Measurements from ENCODE around the gene GPC2.
"Not testable (repeated sequence)": the region's sequence is repeated elsewhere in the genome, so short reads cannot be mapped to it uniquely, and the experiment has no call there.

Gene GPC2

DNA sequence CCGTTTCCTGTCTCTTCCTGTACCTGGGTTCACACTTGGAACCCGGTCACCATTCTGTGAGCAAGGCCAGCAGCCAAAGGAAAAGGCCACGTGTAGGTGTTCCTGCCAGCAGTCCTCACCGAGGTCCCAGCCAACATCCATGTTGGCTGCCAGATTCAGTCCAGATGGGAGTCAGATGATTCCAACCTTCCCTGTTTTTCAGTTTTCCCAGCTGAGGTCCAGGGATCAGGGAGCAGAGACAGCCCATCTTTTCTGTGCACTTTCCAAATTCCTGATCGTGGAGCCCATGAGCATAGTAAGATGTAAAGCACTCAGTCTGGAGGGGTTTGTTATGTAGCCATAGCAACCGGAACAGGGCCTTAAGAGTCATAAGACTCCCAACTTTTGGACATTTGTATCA is 38.7 kb upstream of the GPC2 start:
- no peaks in the 10 kb centered on the region for H3K27me3 Mint-ChIP-seq
- DNase-seq (ENCODE audit: low spot score in 2 of 2): no peak
- peaks cover 21% of the 10 kb centered on the region for H3K36me3 Mint-ChIP-seq (ENCODE audit: insufficient read depth)
- H3K4me1 Mint-ChIP-seq: peaks cover 42% of the 10 kb centered on the region
- ATAC-seq (replicated peaks; ENCODE audit: extremely low read depth, poor library complexity, severe bottlenecking): no peak
- no peak overlapping the region for H3K4me3 Mint-ChIP-seq
- no peak overlapping the region for H3K27ac Mint-ChIP-seq (ENCODE audit: low read depth)
- no peaks in the 10 kb centered on the region for H3K9me3 Mint-ChIP-seq

DNA sequence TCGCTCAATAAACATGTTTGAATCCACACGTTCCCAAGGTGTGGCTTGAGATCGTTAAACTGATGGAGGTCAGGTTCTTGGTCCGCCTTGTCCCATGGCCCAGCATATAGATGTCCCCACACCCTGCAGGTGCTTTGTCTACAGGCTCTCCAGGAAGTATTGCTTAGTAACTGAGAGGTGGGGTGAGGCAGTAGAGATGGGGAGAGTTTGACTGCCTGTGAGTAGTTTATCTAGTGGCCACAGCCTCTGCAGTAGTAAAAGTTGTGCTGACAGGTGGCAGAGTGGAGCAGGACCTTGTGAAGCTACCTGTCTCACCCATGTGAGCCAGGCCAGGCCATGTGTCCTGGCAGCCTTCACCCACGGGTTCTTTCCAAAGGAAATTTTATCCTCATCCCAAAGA is 37.2 kb upstream of the GPC2 start:
- H3K27ac Mint-ChIP-seq (ENCODE audit: low read depth); H3K9me3 Mint-ChIP-seq; DNase-seq (ENCODE audit: low spot score in 2 of 2); ATAC-seq (replicated peaks; ENCODE audit: extremely low read depth, poor library complexity, severe bottlenecking); H3K4me3 Mint-ChIP-seq; H3K27me3 Mint-ChIP-seq: not testable (repeated sequence)
- Mint-ChIP-seq H3K4me1 (peaks cover 47% of the 10 kb centered on the region), H3K36me3 (ENCODE audit: insufficient read depth) (peaks cover 12% of the 10 kb centered on the region)

DNA sequence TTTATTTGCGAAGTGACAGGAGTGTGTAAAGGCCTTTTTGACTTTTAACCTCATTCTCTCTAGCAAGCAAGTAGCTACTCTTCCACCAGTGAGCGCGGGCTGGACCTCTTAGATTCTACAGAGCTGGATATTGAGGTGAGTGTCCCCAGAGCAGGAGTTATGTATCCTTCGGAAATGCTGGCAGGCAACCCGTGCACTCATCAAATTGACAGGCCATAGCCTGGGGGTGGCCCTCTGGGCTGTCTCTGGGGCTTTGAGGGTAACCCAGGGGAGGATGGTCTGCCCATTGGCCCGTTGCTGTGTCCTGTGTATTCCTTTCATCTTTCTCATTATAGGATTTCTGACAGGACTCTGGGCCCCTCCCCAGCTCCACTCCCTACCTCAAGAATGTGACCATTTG is 36.5 kb upstream of the GPC2 start:
- no peak overlapping the region for H3K27ac Mint-ChIP-seq (ENCODE audit: low read depth)
- peaks cover 47% of the 10 kb centered on the region for H3K4me1 Mint-ChIP-seq
- no peak overlapping the region for H3K4me3 Mint-ChIP-seq
- no peaks in the 10 kb centered on the region for H3K27me3 Mint-ChIP-seq
- ATAC-seq (replicated peaks; ENCODE audit: extremely low read depth, poor library complexity, severe bottlenecking): no peak
- DNase-seq (ENCODE audit: low spot score in 2 of 2): no peak
- H3K9me3 Mint-ChIP-seq: no peaks in the 10 kb centered on the region
- peaks cover 9% of the 10 kb centered on the region for H3K36me3 Mint-ChIP-seq (ENCODE audit: insufficient read depth)

DNA sequence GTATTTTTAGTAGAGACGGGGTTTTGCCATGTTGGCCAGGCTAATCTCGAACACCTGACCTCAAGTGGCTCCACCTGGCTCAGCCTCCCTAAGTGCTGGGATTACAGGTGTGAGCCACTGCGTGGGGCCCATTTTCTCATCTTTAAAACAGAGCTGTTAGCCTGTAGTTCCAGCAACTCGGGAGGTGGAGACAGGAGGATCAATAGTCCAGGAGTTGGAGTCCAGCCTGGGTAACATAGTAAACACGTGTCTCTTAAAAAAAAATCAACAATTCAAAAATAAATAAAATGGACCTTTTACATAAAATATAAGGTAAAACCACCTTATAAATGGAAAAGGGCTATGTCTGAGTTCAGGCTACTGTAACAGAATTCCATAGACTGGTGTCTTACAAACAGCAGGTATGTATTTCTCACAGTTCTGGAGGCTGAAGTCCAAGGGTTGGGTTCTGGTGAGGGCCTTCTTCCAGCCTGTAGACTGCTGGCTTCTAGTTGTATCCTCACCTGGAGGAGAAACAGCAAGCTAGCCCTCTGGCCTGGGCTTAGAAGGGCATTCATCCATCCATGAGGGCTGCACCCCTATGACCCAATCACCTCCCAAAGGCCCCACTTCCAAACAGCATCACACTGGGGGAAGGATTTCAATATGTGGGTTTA is 35.6 kb upstream of the GPC2 start:
- ATAC-seq (replicated peaks; ENCODE audit: extremely low read depth, poor library complexity, severe bottlenecking) (no peak), DNase-seq (ENCODE audit: low spot score in 2 of 2) (no peak)
- H3K36me3 Mint-ChIP-seq (ENCODE audit: insufficient read depth): peaks cover 9% of the 10 kb centered on the region
- H3K27ac Mint-ChIP-seq (ENCODE audit: low read depth): no peak overlapping the region
- no peaks in the 10 kb centered on the region for H3K9me3 Mint-ChIP-seq
- H3K27me3 Mint-ChIP-seq: no peaks in the 10 kb centered on the region
- no peak overlapping the region for H3K4me3 Mint-ChIP-seq
- H3K4me1 Mint-ChIP-seq: peaks cover 52% of the 10 kb centered on the region

DNA sequence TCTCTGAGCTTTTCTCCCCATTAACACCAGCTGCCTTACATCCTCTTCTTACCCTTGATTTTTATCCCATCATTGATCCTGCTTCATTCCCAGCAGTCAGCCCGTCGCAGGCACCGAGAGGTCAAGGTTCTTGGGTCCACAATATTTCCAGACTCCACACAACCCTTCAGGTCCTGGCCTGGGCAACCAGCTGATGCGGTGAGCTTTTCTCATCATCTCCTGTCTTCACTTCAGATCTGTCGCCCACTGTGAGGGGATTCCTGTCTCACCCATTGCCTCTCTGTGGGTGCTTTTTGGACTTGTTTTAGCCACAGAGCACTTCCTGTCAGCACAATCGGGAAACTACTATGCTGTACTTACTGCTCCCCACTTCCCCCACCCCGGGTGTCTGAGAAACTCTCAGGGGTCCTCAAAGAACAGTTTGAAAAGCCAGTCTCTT is 34.2 kb upstream of the GPC2 start:
- peak; percentile 95 for ATAC-seq (replicated peaks; ENCODE audit: extremely low read depth, poor library complexity, severe bottlenecking)
- DNase-seq (ENCODE audit: low spot score in 2 of 2): peak in 1 of 2 donors; percentile 52
- peak overlapping the region; percentile 96 for H3K27ac Mint-ChIP-seq (ENCODE audit: low read depth)
- H3K9me3 Mint-ChIP-seq: no peaks in the 10 kb centered on the region
- peaks cover 5% of the 10 kb centered on the region for H3K36me3 Mint-ChIP-seq (ENCODE audit: insufficient read depth)
- H3K27me3 Mint-ChIP-seq: no peaks in the 10 kb centered on the region
- peaks cover 45% of the 10 kb centered on the region for H3K4me1 Mint-ChIP-seq
- peak overlapping the region; percentile 67 for H3K4me3 Mint-ChIP-seq

DNA sequence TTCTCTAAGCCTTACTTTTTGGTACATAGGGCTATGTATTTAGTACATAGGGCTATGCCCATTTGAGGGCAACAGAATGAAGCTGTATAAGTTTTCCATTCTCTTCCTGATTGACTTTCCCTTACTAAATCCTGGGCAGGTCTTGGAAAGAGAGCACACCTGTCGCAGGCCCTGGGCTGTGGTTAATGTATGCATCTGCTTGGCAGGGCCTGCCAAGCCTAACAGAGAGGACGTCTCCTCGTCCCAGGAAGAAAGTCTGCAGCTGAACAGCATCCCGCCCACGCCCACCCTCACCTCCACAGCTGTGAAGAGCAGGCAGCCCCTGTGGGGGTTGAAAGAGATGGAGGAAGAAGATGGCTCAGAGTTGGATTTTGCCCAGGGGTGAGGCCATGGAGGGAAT is 33.6 kb upstream of the GPC2 start:
- peaks cover 45% of the 10 kb centered on the region for H3K4me1 Mint-ChIP-seq
- H3K27ac Mint-ChIP-seq (ENCODE audit: low read depth): peak overlapping the region; percentile 96
- H3K36me3 Mint-ChIP-seq (ENCODE audit: insufficient read depth): peaks cover 3% of the 10 kb centered on the region
- H3K9me3 Mint-ChIP-seq: no peaks in the 10 kb centered on the region
- no peak for ATAC-seq (replicated peaks; ENCODE audit: extremely low read depth, poor library complexity, severe bottlenecking)
- no peaks in the 10 kb centered on the region for H3K27me3 Mint-ChIP-seq
- H3K4me3 Mint-ChIP-seq: peak overlapping the region; percentile 67
- no peak for DNase-seq (ENCODE audit: low spot score in 2 of 2)

DNA sequence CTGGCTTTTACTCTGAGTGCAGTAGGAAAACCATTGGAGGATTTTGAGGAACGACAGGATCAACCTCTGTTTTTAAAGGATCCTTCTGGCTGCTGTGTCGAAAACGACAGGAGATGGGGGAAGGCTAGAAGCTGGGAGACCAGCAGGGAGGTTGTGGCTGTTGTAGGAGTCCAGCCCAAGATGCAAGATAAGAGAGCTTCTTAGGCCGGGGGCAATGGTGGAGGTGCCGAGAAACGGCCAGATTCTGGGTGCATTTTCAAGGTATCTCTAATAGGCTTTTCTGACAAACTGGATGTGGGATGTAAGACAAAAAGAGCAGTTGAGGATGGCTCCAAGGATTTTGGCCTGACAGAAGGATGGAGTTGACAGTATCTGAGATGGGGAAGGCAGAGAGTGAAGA is 32.3 kb upstream of the GPC2 start:
- Mint-ChIP-seq H3K27ac (ENCODE audit: low read depth) (peak overlapping the region; percentile 82), H3K27me3 (no peaks in the 10 kb centered on the region), H3K4me3 (peak overlapping the region; percentile 45), H3K9me3 (no peaks in the 10 kb centered on the region), H3K36me3 (ENCODE audit: insufficient read depth) (peaks cover 4% of the 10 kb centered on the region), H3K4me1 (peaks cover 45% of the 10 kb centered on the region)
- ATAC-seq (replicated peaks; ENCODE audit: extremely low read depth, poor library complexity, severe bottlenecking) (no peak), DNase-seq (ENCODE audit: low spot score in 2 of 2) (no peak)

DNA sequence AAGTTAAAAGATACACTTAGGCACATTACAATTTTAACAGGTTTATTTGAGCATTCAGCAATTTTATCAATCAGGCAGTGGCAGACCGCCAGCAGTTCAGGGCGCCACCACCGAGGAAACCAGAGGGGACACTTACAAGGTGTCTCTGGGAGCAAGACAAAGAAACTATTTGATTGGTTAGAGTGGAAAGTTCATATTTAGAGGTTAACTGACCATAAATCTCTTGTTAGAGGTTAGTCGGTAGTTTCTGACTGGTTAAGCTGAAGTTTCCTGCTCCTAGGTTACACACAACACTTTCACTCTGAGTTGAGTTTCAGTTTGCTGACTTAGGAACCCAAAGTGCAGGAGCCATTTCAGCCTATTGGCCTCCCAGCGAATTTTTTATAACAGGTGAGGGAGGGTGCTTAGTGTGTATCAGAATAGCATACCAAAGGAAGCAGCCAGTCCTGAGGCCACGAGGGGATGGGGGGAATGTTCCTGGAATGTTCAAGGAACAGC is 31.8 kb upstream of the GPC2 start:
- peak; percentile 45 for ATAC-seq (replicated peaks; ENCODE audit: extremely low read depth, poor library complexity, severe bottlenecking)
- H3K36me3 Mint-ChIP-seq (ENCODE audit: insufficient read depth): peaks cover 5% of the 10 kb centered on the region
- peak overlapping the region; percentile 45 for H3K4me3 Mint-ChIP-seq
- H3K4me1 Mint-ChIP-seq: peaks cover 51% of the 10 kb centered on the region
- no peak for DNase-seq (ENCODE audit: low spot score in 2 of 2)
- peak overlapping the region; percentile 82 for H3K27ac Mint-ChIP-seq (ENCODE audit: low read depth)
- no peaks in the 10 kb centered on the region for H3K9me3 Mint-ChIP-seq
- no peaks in the 10 kb centered on the region for H3K27me3 Mint-ChIP-seq

DNA sequence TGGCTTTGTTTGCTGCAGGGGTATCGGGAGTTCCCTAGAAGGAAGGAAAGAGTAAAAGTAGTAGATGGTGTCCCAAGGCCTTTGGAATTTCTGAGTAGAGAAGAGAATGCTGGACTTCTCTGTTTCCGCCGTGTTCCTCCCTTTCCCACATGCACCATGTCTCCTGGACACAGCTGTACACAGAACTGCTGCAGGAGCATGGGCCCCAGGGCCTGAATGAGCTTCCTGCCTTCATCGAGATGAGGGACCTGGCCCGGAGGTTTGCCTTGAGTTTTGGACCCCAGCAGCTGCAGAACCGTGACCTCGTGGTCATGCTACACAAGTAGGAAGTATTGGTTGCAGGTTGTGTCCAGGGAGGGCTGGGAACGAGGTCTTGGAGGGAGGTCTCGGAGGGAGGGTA is 27.3 kb upstream of the GPC2 start:
- Mint-ChIP-seq H3K27me3 (no peaks in the 10 kb centered on the region), H3K36me3 (ENCODE audit: insufficient read depth) (peaks cover 8% of the 10 kb centered on the region), H3K4me3 (no peak overlapping the region), H3K27ac (ENCODE audit: low read depth) (peak overlapping the region; percentile 47), H3K4me1 (peaks cover 22% of the 10 kb centered on the region), H3K9me3 (no peaks in the 10 kb centered on the region)
- no peak for DNase-seq (ENCODE audit: low spot score in 2 of 2)
- ATAC-seq (replicated peaks; ENCODE audit: extremely low read depth, poor library complexity, severe bottlenecking): no peak

DNA sequence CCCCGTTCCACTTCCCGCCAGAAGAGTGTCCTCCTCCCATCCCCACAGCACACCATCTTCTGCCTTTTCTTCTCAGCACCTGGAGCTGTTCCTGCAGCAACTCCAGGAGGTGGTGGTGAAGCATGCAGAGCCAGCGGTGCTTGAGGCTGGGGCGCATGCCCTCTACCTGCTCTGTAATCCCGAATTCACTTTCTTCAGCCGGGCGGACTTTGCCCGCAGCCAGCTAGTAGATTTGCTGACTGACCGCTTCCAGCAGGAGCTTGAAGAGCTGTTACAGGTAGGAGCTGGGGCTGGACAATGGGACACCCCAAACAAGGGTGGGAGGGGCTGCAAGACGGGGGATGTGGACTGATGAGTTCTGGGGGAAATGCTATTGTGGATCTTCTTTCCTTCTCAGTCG is 23.5 kb upstream of the GPC2 start:
- Mint-ChIP-seq H3K4me1 (peaks cover 5% of the 10 kb centered on the region), H3K27ac (ENCODE audit: low read depth) (no peak overlapping the region), H3K4me3 (no peak overlapping the region), H3K36me3 (ENCODE audit: insufficient read depth) (peaks cover 8% of the 10 kb centered on the region), H3K27me3 (peaks cover 12% of the 10 kb centered on the region), H3K9me3 (no peaks in the 10 kb centered on the region)
- ATAC-seq (replicated peaks; ENCODE audit: extremely low read depth, poor library complexity, severe bottlenecking) (no peak), DNase-seq (ENCODE audit: low spot score in 2 of 2) (no peak)

DNA sequence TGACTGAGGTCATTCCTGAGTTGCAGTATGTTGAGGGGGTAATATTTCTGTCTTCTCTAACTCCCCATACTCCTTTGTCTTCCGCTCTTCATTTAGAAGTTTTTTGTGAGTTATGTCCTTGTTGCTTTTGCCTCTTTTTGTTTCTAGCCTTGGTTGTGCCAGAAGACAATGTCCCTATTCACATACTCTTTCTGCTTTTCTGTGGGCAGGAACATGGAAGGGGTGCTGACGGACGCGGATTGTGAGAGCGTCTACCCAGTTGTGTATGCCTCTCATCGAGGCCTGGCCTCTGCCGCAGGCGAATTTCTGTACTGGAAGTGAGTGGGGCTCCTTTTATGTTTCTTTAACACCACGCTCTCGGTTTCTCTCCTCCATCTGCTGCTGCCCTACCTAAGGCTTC is 21.1 kb upstream of the GPC2 start:
- H3K36me3 Mint-ChIP-seq (ENCODE audit: insufficient read depth): peaks cover 6% of the 10 kb centered on the region
- H3K4me3 Mint-ChIP-seq: no peak overlapping the region
- H3K9me3 Mint-ChIP-seq: no peaks in the 10 kb centered on the region
- no peak for ATAC-seq (replicated peaks; ENCODE audit: extremely low read depth, poor library complexity, severe bottlenecking)
- no peaks in the 10 kb centered on the region for H3K4me1 Mint-ChIP-seq
- H3K27me3 Mint-ChIP-seq: peaks cover 12% of the 10 kb centered on the region
- H3K27ac Mint-ChIP-seq (ENCODE audit: low read depth): no peak overlapping the region
- no peak for DNase-seq (ENCODE audit: low spot score in 2 of 2)

DNA sequence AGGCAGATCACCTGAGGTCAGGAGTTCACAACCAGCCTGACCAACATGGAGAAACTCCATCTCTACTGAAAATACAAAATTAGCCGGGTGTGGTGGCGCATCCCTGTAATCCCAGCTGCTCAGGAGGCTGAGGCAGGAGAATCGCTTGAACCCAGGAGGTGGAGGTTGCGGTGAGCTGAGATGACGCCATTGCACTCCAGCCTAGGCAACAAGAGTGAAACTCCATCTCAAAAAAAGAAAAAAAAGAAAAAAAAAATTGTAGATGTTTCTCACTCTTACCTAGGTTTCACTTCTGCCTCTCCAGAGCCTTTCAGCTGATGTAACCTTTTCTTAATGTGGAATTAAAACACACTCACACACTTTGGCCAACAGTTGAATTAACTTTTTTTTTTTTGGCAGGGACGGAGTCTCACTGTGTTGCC is 18.7 kb upstream of the GPC2 start:
- not testable (repeated sequence) for H3K4me1 Mint-ChIP-seq; H3K4me3 Mint-ChIP-seq; ATAC-seq (replicated peaks; ENCODE audit: extremely low read depth, poor library complexity, severe bottlenecking); H3K9me3 Mint-ChIP-seq; DNase-seq (ENCODE audit: low spot score in 2 of 2); H3K36me3 Mint-ChIP-seq (ENCODE audit: insufficient read depth); H3K27ac Mint-ChIP-seq (ENCODE audit: low read depth)
- H3K27me3 Mint-ChIP-seq: peaks cover 12% of the 10 kb centered on the region

DNA sequence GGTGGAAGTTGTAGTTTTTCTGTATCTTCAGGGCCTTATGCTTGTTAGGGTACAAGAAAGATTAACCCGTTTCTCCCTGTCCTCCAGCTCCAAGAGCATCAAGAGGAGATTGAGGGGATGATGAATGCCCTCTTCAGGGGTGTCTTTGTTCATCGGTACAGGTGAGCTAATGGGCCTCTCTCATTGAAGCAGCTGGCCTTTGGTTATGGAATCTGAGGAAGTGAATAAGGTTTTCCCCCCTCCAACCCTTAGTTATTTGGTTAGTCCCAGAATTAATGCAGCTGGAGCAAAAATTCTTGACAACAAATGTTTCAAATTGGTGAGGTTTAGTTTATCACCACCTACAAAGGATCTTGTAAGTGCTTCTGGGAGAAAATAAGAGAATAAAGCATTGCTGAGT is 18.0 kb upstream of the GPC2 start:
- Mint-ChIP-seq H3K36me3 (ENCODE audit: insufficient read depth) (peaks cover 1% of the 10 kb centered on the region), H3K9me3 (no peaks in the 10 kb centered on the region), H3K4me1 (peaks cover 5% of the 10 kb centered on the region), H3K27me3 (peaks cover 12% of the 10 kb centered on the region), H3K4me3 (no peak overlapping the region), H3K27ac (ENCODE audit: low read depth) (no peak overlapping the region)
- ATAC-seq (replicated peaks; ENCODE audit: extremely low read depth, poor library complexity, severe bottlenecking) (no peak), DNase-seq (ENCODE audit: low spot score in 2 of 2) (no peak)

All from central memory CD8-positive, alpha-beta T cell (primary cell).